Body of pancreas (tissue), 4 donors: ENCODE measurements around the gene IPO7. TPM values are rescaled to one million over a fixed set of nuclear protein-coding genes. Genes with fewer than 3 reads are reported as not detected.

Experiments used
- ATAC-seq: fragments of 150-250 bp; one replicate; pipeline ENCODE4 v1.9.1; 2016
- DNase-seq, 4 donors: peaks; one replicate each; pipeline ENCODE4 v3.0.0-alpha.2; 2019
- H3K27ac ChIP-seq, 4 donors: fragments of 200-600 bp; sonication (generic); 1 replicate in 3 of 4; 2 replicates in 1 of 4; pipeline versions ENCODE4 v1.5.1 to v1.6.1; 2016 to 2019; ENCODE audit warnings: mild to moderate bottlenecking in 1 of 4, mixed read lengths in 1 of 4, moderate library complexity in 1 of 4
- H3K27me3 ChIP-seq, 2 donors: fragments of 200-600 bp; sonication (generic); one replicate each; pipeline ENCODE4 v1.6.0; 2016; ENCODE audit warnings: mild to moderate bottlenecking in 1 of 2
- H3K36me3 ChIP-seq, 2 donors: fragments of 200-600 bp; sonication (generic); replicated peaks in 1 of 2; 2 replicates each; pipeline ENCODE4 v1.5.1; 2016; ENCODE audit warnings: low read depth in 2 of 2; ENCODE audit not compliant: insufficient read depth in 1 of 2
- H3K4me1 ChIP-seq: fragments of 200-600 bp; sonication (generic); one replicate; pipeline ENCODE4 v1.6.0; 2016
- H3K4me3 ChIP-seq, 2 donors: fragments of 200-600 bp; sonication (generic); 1 replicate in 1 of 2; 2 replicates in 1 of 2; pipeline ENCODE4 v1.5.1; 2016 to 2019
- H3K9me3 ChIP-seq, 3 donors: fragments of 200-600 bp; sonication (generic); 1 replicate in 2 of 3; 2 replicates in 1 of 3; pipeline ENCODE4 v1.5.1; 2016
- POLR2A ChIP-seq, 3 donors: fragments of 450-650 bp; IDR thresholded peaks; one replicate each; pipeline ENCODE4 v1.6.1; 2016; ENCODE audit warnings: antibody characterized with exemption in 3 of 3, mild to moderate bottlenecking in 2 of 3
- WGBS, 2 donors: methylation state at CpG; one replicate each; pipeline ENCODE4 v1.1.5; 2017; 5-methylcytosine and 5-hydroxymethylcytosine counted together
- intact Hi-C: fragments of 100-400 bp; cut with DNase I; formaldehyde crosslinking; loops from one replicate; pipeline ENCODE4 v1.15.1; 2023
- total RNA-seq, 2 donors: library from RNA; depleted of rRNA; stranded (reverse); fragments of >200 nt; gene quantifications; one replicate each; pipeline ENCODE4 v1.1.0, GENCODE V29; 2016
- TF ChIP-seq, protein P1 (sequence below), 7 experiments: fragments of 450-650 bp in 4 of 7; fragments of 200-600 bp in 3 of 7; sonication (generic) in 3 of 7; IDR thresholded peaks; one replicate each; pipeline ENCODE4 v1.5.1; 2016 to 2019; ENCODE audit warnings: antibody characterized with exemption in 7 of 7

The IPO7 gene
- total RNA-seq, 2 donors from 2014 or later, result 54.0 to 167 TPM

DNA sequence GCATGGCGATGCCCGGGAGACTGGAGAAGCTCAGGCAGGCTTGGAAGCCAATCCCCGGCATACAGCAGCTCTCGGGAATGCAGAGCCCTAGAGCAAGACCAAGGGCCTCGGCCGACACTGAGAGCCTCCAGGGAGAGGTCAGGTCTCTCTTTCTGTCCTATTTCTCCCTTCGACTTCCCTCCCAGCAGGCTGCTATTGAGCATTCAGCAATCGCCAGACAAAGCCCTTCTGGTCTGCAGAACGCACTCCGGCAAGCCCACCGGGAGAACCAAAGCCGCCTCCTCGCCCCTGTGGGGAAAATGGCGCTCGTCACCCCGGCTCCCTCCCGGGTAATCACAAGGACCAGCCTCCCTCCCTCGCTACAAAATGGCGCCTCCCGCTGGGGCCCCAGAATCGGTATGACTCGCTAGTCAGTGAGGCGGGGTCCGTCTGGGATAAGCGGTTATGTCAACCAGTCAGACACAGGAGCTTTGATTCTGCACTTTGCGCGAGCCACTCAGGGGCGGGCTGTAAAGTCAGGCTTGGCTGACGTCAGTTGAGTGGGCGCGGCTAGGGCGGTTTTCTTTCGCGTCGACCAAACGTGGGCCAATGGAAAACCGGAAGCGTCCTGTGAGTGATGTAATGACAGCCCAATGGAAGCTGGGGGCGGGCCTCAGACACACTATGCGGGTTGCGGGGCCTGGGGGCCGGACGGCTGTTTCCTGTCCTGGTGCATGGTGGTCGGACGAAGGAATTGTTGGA is 76.0 kb downstream of the IPO7 start, which contains the start of gene ZNF143:
TSS of gene ZNF143 (plus strand) at position 691 of the 741 bp plus-strand sequence. CDS start 10,297 bp downstream, outside the sequence.
- WGBS, 2 donors, result 0% methylated on average over 26 to 44 of the region's 45 CpGs
- no peaks in the 10 kb centered on the region for H3K36me3 ChIP-seq
- no peaks in the 10 kb centered on the region for H3K27me3 ChIP-seq
- ATAC-seq (peak; percentile 94), DNase-seq (peak; percentile 100)
- intact Hi-C loops, result no loop called here
- peaks cover 26% of the 10 kb centered on the region for H3K4me1 ChIP-seq
- peak; percentile 82 to 98 (median 96) for TF ChIP-seq POLR2A (IDR thresholded peaks at IDR 0.05)
- TF ChIP-seq, protein P1, sequence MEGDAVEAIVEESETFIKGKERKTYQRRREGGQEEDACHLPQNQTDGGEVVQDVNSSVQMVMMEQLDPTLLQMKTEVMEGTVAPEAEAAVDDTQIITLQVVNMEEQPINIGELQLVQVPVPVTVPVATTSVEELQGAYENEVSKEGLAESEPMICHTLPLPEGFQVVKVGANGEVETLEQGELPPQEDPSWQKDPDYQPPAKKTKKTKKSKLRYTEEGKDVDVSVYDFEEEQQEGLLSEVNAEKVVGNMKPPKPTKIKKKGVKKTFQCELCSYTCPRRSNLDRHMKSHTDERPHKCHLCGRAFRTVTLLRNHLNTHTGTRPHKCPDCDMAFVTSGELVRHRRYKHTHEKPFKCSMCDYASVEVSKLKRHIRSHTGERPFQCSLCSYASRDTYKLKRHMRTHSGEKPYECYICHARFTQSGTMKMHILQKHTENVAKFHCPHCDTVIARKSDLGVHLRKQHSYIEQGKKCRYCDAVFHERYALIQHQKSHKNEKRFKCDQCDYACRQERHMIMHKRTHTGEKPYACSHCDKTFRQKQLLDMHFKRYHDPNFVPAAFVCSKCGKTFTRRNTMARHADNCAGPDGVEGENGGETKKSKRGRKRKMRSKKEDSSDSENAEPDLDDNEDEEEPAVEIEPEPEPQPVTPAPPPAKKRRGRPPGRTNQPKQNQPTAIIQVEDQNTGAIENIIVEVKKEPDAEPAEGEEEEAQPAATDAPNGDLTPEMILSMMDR (IDR thresholded peaks at IDR 0.05), result peak in 4 of 7 experiments; percentile 44 to 56 (median 46)
- peak within 1 kb of the TSS; percentile 96 to 99 (median 98) for H3K27ac ChIP-seq
- peak within 1 kb of the TSS; percentile 44 to 84 for H3K4me3 ChIP-seq
- no peaks in the 10 kb centered on the region for H3K9me3 ChIP-seq

DNA sequence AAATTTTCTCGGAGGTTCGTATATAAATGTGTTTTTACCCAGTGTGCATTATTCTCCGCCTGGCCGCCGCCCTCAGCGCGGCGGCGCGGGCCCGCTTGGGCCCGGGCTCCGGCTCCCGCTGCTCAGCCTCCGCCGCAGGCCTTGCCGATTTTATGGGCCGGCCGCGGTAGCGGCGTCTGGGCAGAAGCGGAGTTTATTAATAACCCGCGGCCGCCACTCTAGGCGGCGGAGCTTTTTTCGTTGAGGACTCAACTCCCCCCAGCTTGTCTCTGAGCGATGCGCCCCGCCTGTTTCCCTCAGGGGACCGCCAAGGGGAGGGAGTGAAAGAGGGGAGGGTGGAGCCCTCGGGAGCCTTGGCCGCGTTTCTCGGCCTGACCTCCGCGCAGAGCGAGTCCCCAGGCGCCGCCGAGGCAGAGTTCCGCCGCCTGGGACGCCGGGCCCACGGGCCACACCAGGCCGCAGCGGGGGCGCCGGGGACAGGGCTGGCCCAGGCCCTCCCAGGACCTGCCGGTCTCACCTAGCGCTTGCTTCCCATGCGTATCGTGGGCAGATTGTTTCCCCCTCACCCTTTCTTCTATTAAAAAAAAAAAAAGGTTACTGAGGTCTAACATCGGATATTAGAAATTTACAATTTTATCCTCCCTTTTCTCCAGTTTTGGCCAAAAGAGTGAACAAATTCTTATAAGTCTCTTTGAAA is 76.8 kb downstream of the IPO7 start:
- peak; percentile 91 to 96 (median 95) for TF ChIP-seq POLR2A (IDR thresholded peaks at IDR 0.05)
- TF ChIP-seq, protein P1 (IDR thresholded peaks at IDR 0.05), result no peak
- intact Hi-C loops, result no loop called here
- Histone ChIP-seq H3K4me3 (peak overlapping the region; percentile 44 to 66), H3K4me1 (peaks cover 26% of the 10 kb centered on the region), H3K9me3 (no peaks in the 10 kb centered on the region), H3K27me3 (no peaks in the 10 kb centered on the region), H3K27ac (peak overlapping the region; percentile 89 to 99 (median 96)), H3K36me3 (no peaks in the 10 kb centered on the region)
- ATAC-seq (peak; percentile 62), DNase-seq (peak; percentile 84 to 90 (median 86))
- WGBS, 2 donors, result 0% methylated on average over 22 to 57 of the region's 57 CpGs

DNA sequence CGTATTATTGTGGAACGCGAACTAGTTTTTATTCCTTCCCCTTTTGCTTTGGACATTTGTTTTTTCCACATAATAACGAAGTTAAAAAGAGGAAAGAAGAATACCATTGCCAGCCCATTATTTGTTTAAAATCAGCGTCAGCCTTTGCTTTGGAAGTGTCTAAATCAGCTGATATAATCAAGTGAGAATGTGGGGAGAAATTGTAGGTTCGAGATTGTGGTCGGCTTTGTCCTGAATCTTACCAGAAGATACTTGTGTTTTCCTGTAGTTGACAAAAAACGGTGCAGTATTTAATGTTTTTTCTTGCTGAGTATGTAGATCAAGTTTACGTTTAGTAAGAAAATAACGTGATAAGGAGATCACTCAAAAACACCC is 77.3 kb downstream of the IPO7 start:
- H3K4me3 ChIP-seq, result peak overlapping the region; percentile 44 to 66
- TF ChIP-seq, protein P1 (IDR thresholded peaks at IDR 0.05), result no peak
- no peak for TF ChIP-seq POLR2A (IDR thresholded peaks at IDR 0.05)
- intact Hi-C loops, result no loop called here
- WGBS, 2 donors, result 0 to 1% methylated on average over 10 of the region's 10 CpGs
- H3K9me3 ChIP-seq, result no peaks in the 10 kb centered on the region
- no peaks in the 10 kb centered on the region for H3K27me3 ChIP-seq
- no peaks in the 10 kb centered on the region for H3K36me3 ChIP-seq
- H3K4me1 ChIP-seq, result peaks cover 26% of the 10 kb centered on the region
- DNase-seq (no peak), ATAC-seq (no peak)
- H3K27ac ChIP-seq, result peak overlapping the region; percentile 89 to 99 (median 96)

DNA sequence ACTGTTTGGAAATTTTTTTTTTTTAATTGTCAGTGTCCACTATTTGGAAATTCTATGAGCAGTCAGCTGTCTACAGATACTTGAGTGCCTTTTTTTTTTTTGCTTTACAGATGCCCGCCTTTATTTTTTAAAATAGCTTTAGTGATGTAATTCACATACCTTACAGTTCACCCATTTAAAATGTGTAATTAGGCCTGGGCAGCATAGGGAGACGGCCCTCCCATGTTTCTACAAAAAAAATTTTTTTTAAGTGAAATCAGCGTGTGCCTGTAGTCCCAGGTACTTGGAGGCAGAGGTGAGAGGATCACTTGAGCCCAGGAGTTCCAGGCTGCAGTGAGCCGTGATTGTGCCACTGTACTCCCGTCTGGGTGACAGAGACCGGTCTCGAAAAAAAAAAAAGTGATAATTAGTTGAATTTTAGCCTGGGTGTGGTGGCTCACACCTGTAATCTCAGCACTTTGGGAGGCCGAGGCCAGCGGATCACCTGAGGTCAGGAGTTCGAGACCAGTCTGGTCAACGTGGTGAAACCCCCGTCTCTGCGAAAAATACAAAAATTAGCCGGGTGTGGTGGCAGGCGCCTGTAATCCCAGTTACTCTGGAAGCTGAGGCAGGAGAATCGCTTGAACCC is 77.8 kb downstream of the IPO7 start:
- H3K27me3 ChIP-seq, result no peaks in the 10 kb centered on the region
- no peak for TF ChIP-seq POLR2A (IDR thresholded peaks at IDR 0.05)
- TF ChIP-seq, protein P1 (IDR thresholded peaks at IDR 0.05), result no peak
- peak overlapping the region in 3 of 4 donors; percentile 96 to 99 (median 96) for H3K27ac ChIP-seq
- H3K4me3 ChIP-seq, result no peak overlapping the region
- DNase-seq (no peak), ATAC-seq (no peak)
- H3K36me3 ChIP-seq, result no peaks in the 10 kb centered on the region
- H3K9me3 ChIP-seq, result no peaks in the 10 kb centered on the region
- H3K4me1 ChIP-seq, result peaks cover 26% of the 10 kb centered on the region
- intact Hi-C loops, result no loop called here
- 79 to 88% methylated on average over 16 of the region's 16 CpGs for WGBS, 2 donors
